SK-N-SH (cell line): ENCODE results near the gene AUTS2. TPM values are rescaled to one million over a fixed set of nuclear protein-coding genes. Genes with fewer than 3 reads are reported as not detected.
A peak's percentile ranks its signal among the peaks of the same experiment; 100 is the strongest.

ENCODE experiments used
- CTCF ChIA-PET: fragments of 300-600, 350-600 bp; formaldehyde crosslinking; extraction: SDS; loops from one replicate; lab custom pipeline; 2021; lab: Yijun Ruan, JAX
- POLR2A ChIA-PET: fragments of 350-600 bp; sonication (Branson Sonifier 250); formaldehyde crosslinking; extraction: SDS; loops from one replicate; lab custom pipeline; 2020; ENCODE audit warnings: antibody characterized with exemption, inconsistent platforms; lab: Yijun Ruan, JAX
- DNase-seq: peaks from one replicate; pipeline ENCODE4 v3.0.0; 2012
- H2AFZ ChIP-seq: fragments of 200-600 bp; sonication (generic); 2 replicates; pipeline ENCODE4 v1.8.1; 2016; ENCODE audit warnings: antibody characterized with exemption, mild to moderate bottlenecking, low read depth
- H3F3A ChIP-seq: fragments of 200-600 bp; sonication (generic); replicated peaks from 2 replicates; pipeline ENCODE3; 2016; ENCODE audit warnings: antibody characterized with exemption, mild to moderate bottlenecking; ENCODE audit not compliant: insufficient read depth
- H3K27ac ChIP-seq, 2 experiments: fragments of 200-500 bp in 1 of 2; fragments of 200-600 bp in 1 of 2; sonication (Bioruptor generic) in 1 of 2; sonication (generic), shearing (Covaris generic) in 1 of 2; 2 replicates each; pipeline versions ENCODE4 v1.5.1 to v1.6.1; 2014 to 2016; ENCODE audit warnings: low read depth in 2 of 2, inconsistent platforms in 1 of 2, low read length in 1 of 2, mild to moderate bottlenecking in 1 of 2, mixed read lengths in 1 of 2
- H3K27me3 ChIP-seq: fragments of 200-600 bp; sonication (generic), shearing (Covaris generic); 2 replicates; pipeline ENCODE4 v1.6.1; 2016; ENCODE audit warnings: mixed run types; ENCODE audit not compliant: insufficient read depth
- H3K36me3 ChIP-seq, 2 experiments: fragments of 200-500 bp in 1 of 2; fragments of 200-600 bp in 1 of 2; sonication (Bioruptor generic) in 1 of 2; sonication (generic) in 1 of 2; replicated peaks in 1 of 2; 2 replicates each; pipeline versions ENCODE3 to v1.5.1; 2014 to 2016; ENCODE audit warnings: low read length in 1 of 2, mild to moderate bottlenecking in 1 of 2; ENCODE audit not compliant: insufficient read depth in 2 of 2, control insufficient read depth in 1 of 2
- H3K4me1 ChIP-seq, 2 experiments: fragments of 200-500 bp in 1 of 2; fragments of 200-600 bp in 1 of 2; sonication (Bioruptor generic) in 1 of 2; sonication (generic), shearing (Covaris generic) in 1 of 2; 2 replicates each; pipeline versions ENCODE4 v1.5.1 to v1.6.1; 2014 to 2016; ENCODE audit warnings: low read depth in 1 of 2, low read length in 1 of 2, mixed run types in 1 of 2; ENCODE audit not compliant: insufficient read depth in 2 of 2, control insufficient read depth in 1 of 2
- H3K4me2 ChIP-seq: fragments of 200-600 bp; sonication (generic), shearing (Covaris generic); 2 replicates; pipeline ENCODE4 v1.6.1; 2017; ENCODE audit warnings: mixed run types
- H3K4me3 ChIP-seq, 2 experiments: fragments of 200-500 bp in 1 of 2; fragments of 200-600 bp in 1 of 2; sonication (Bioruptor generic) in 1 of 2; sonication (generic), shearing (Covaris generic) in 1 of 2; 2 replicates each; pipeline versions ENCODE4 v1.5.1 to v1.8.1; 2014 to 2016; ENCODE audit warnings: low read depth in 2 of 2, inconsistent platforms in 1 of 2, low read length in 1 of 2, mild to moderate bottlenecking in 1 of 2, mixed read lengths in 1 of 2, moderate library complexity in 1 of 2
- H3K79me2 ChIP-seq: fragments of 200-600 bp; sonication (generic); 2 replicates; pipeline ENCODE4 v1.8.1; 2017; ENCODE audit warnings: mild to moderate bottlenecking; ENCODE audit not compliant: insufficient read depth
- H3K9ac ChIP-seq: fragments of 200-600 bp; sonication (generic); 2 replicates; pipeline ENCODE4 v1.6.1; 2017; ENCODE audit warnings: mixed run types
- H3K9me2 ChIP-seq: fragments of 200-600 bp; sonication (generic); 2 replicates; pipeline ENCODE4 v1.6.1; 2017; ENCODE audit warnings: mixed run types
- H3K9me3 ChIP-seq: fragments of 200-600 bp; sonication (generic); 2 replicates; pipeline ENCODE4 v1.6.1; 2017; ENCODE audit warnings: mixed run types, mild to moderate bottlenecking, moderate library complexity
- H4K20me1 ChIP-seq: fragments of 200-600 bp; sonication (generic); 2 replicates; pipeline ENCODE4 v1.6.1; 2017; ENCODE audit warnings: mild to moderate bottlenecking, mixed run types; ENCODE audit not compliant: insufficient read depth
- ELF1 ChIP-seq: IDR thresholded peaks from 2 replicates; pipeline ENCODE4 v1.4.0; 2012
- EP300 ChIP-seq, 2 experiments: IDR thresholded peaks; 2 replicates each; pipeline versions ENCODE4 v1.4.0 to v1.6.1; 2012; ENCODE audit warnings: borderline replicate concordance in 1 of 2, low read depth in 1 of 2, low read length in 1 of 2
- FOSL2 ChIP-seq: IDR thresholded peaks from 2 replicates; pipeline ENCODE4 v1.4.0; 2012; ENCODE audit warnings: low read depth, mild to moderate bottlenecking, moderate library complexity, borderline replicate concordance
- FOXM1 ChIP-seq: IDR thresholded peaks from 2 replicates; pipeline ENCODE4 v1.4.0; 2012; ENCODE audit warnings: low read depth, mild to moderate bottlenecking
- GATA2 ChIP-seq: sonication (generic); formaldehyde crosslinking; IDR thresholded peaks from 2 replicates; pipeline ENCODE4 v1.5.0; 2020; ENCODE audit warnings: mild to moderate bottlenecking, missing genetic modification reagents
- JUND ChIP-seq: IDR thresholded peaks from 2 replicates; pipeline ENCODE4 v1.4.0; 2012
- MEF2A ChIP-seq: IDR thresholded peaks from 2 replicates; pipeline ENCODE4 v1.4.0; 2012; ENCODE audit warnings: low read depth, borderline replicate concordance
- MXI1 ChIP-seq: IDR thresholded peaks from 2 replicates; pipeline ENCODE4 v1.6.1; 2012; ENCODE audit warnings: mild to moderate bottlenecking, low read depth, low read length, improper control_type of control experiment
- NFIC ChIP-seq: IDR thresholded peaks from 2 replicates; pipeline ENCODE4 v1.4.0; 2012; ENCODE audit warnings: borderline replicate concordance
- TCF12 ChIP-seq: IDR thresholded peaks from 2 replicates; pipeline ENCODE4 v1.4.0; 2012
- YY1 ChIP-seq: IDR thresholded peaks from 2 replicates; pipeline ENCODE4 v1.4.0; 2012; ENCODE audit warnings: low read depth, mild to moderate bottlenecking
- WGBS: methylation state at CpG from one replicate; pipeline ENCODE4 v1.1.6; 2017; ENCODE audit warnings: low lambda C conversion rate; 5-methylcytosine and 5-hydroxymethylcytosine counted together
- polyA plus RNA-seq, 3 experiments: library from polyadenylated mRNA; depleted of rRNA; stranded (reverse); fragments of >200 nt; gene quantifications; 2 replicates each; pipeline ENCODE4 v1.2.3, GENCODE V29; 2012
- TF ChIP-seq, protein P1 (sequence below): IDR thresholded peaks from 2 replicates; pipeline ENCODE4 v1.4.0; 2012; ENCODE audit warnings: low read depth
- TF ChIP-seq, protein P2 (sequence below): IDR thresholded peaks from 2 replicates; pipeline ENCODE4; 2012
- TF ChIP-seq, protein P3 (sequence below): IDR thresholded peaks from 2 replicates; pipeline ENCODE4 v1.4.0; 2012; ENCODE audit warnings: low read depth, borderline replicate concordance
- TF ChIP-seq, protein P4 (sequence below): IDR thresholded peaks from 2 replicates; pipeline ENCODE4 v1.4.0; 2012; ENCODE audit warnings: low read depth, borderline replicate concordance

The AUTS2 gene
- polyA plus RNA-seq, 1 of the 3 experiments (the other 2 are of a cell fraction): 15.6 TPM

DNA sequence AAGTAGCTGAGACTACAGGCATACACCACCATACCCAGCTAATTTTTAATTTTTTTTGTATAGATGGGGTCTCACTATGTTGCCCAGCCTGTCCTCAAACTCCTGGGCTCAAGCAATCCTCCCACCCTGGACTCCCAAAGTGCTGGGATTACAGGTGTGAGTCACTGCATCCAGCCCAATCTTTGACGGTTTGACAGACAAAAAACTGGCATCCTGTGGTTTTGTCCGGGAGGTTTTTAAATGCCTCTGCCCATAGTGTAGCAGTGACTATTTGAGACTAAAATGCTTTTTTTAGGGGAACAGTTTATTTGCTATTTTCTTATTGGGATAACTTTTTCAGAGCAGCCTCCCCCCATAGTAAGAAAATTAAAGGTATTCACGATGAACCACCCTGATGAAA is 1010.0 kb downstream of the AUTS2 start:
- Histone ChIP-seq H3K79me2 (no peaks in the 10 kb centered on the region), H3K36me3 (no peaks in the 10 kb centered on the region), H3K9ac (no peak overlapping the region), H3K9me2 (no peaks in the 10 kb centered on the region), H2AFZ (no peak overlapping the region), H3K9me3 (no peaks in the 10 kb centered on the region), H3K4me3 (no peak overlapping the region), H3K4me2 (no peak overlapping the region), H3K4me1 (peaks cover 0 to 7% of the 10 kb centered on the region in 2 experiments; a peak in 2 of 4 replicates), H3F3A (no peaks in the 10 kb centered on the region), H4K20me1 (no peaks in the 10 kb centered on the region), H3K27me3 (no peaks in the 10 kb centered on the region), H3K27ac (no peak overlapping the region)
- TF ChIP-seq, protein P1, sequence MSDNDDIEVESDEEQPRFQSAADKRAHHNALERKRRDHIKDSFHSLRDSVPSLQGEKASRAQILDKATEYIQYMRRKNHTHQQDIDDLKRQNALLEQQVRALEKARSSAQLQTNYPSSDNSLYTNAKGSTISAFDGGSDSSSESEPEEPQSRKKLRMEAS: no peak
- TF ChIP-seq YY1 (no peak), EP300 (IDR thresholded peaks at IDR 0.05; ENCODE audit: borderline replicate concordance in 1 of 2, low read depth in 1 of 2, low read length in 1 of 2) (peak in 1 of 2 experiments; percentile 66; a peak in 1 of 4 replicates), FOSL2 (peak; percentile 49; the same call in 1 of the 2 replicates), TCF12 (peak; percentile 45; the same call in 1 of the 2 replicates), NFIC (peak; percentile 20; the same call in 1 of the 2 replicates), ELF1 (no peak), JUND (peak; percentile 28)
- TF ChIP-seq, protein P2, sequence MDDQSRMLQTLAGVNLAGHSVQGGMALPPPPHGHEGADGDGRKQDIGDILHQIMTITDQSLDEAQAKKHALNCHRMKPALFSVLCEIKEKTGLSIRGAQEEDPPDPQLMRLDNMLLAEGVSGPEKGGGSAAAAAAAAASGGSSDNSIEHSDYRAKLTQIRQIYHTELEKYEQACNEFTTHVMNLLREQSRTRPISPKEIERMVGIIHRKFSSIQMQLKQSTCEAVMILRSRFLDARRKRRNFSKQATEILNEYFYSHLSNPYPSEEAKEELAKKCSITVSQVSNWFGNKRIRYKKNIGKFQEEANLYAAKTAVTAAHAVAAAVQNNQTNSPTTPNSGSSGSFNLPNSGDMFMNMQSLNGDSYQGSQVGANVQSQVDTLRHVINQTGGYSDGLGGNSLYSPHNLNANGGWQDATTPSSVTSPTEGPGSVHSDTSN: peak; percentile 79
- CTCF ChIA-PET: interaction anchor here (1.4 kb wide), 1 partner anchor 20 kb away, joined by 5 read pairs; no protein-coding TSS in a partner anchor
- no peak for DNase-seq
- POLR2A ChIA-PET: no interaction called here
- 40% methylated on average over 3 of the region's 3 CpGs for WGBS

DNA sequence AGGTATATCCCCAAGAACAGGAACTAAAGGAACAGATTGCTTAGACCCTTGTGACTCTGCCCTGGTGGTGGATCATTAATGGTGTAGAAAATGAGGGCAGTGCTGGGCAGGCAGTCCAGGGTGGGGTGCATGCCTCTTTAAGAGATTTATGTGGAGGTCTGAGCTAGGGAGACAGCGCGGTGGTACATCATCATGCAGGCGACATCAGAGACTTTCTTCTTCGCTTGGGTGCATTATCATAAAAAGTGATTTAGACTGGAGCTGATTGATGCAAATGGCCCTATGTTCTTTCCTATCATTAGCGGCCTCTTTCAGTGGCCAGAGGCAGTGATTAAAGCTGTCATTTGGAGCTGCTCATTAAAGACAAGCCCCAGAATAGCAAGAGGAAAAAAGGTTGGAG is 1014.5 kb downstream of the AUTS2 start:
- H3K36me3 ChIP-seq: no peaks in the 10 kb centered on the region
- ChIA-PET CTCF (interaction anchor here (0.9 to 2.1 kb wide), 3 partner anchors 9 to 86 kb away, joined by 3 to 8 read pairs (median 4); no protein-coding TSS in a partner anchor), POLR2A (interaction anchor here (0.8 kb wide), 1 partner anchor 17 kb away, joined by 3 read pairs; no protein-coding TSS in a partner anchor)
- no peaks in the 10 kb centered on the region for H3K9me2 ChIP-seq
- no peak overlapping the region for H3K4me2 ChIP-seq
- H3K79me2 ChIP-seq: no peaks in the 10 kb centered on the region
- H2AFZ ChIP-seq: no peak overlapping the region
- H4K20me1 ChIP-seq: no peaks in the 10 kb centered on the region
- no peak overlapping the region for H3K27ac ChIP-seq
- no peak overlapping the region for H3K9ac ChIP-seq
- peaks cover 4% of the 10 kb centered on the region for H3F3A ChIP-seq
- TF ChIP-seq MXI1 (no peak), FOXM1 (no peak), FOSL2 (no peak), GATA2 (CRISPR knock-in tag) (no peak), MEF2A (no peak)
- TF ChIP-seq, protein P3, sequence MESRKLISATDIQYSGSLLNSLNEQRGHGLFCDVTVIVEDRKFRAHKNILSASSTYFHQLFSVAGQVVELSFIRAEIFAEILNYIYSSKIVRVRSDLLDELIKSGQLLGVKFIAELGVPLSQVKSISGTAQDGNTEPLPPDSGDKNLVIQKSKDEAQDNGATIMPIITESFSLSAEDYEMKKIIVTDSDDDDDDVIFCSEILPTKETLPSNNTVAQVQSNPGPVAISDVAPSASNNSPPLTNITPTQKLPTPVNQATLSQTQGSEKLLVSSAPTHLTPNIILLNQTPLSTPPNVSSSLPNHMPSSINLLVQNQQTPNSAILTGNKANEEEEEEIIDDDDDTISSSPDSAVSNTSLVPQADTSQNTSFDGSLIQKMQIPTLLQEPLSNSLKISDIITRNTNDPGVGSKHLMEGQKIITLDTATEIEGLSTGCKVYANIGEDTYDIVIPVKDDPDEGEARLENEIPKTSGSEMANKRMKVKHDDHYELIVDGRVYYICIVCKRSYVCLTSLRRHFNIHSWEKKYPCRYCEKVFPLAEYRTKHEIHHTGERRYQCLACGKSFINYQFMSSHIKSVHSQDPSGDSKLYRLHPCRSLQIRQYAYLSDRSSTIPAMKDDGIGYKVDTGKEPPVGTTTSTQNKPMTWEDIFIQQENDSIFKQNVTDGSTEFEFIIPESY: no peak
- TF ChIP-seq, protein P4, sequence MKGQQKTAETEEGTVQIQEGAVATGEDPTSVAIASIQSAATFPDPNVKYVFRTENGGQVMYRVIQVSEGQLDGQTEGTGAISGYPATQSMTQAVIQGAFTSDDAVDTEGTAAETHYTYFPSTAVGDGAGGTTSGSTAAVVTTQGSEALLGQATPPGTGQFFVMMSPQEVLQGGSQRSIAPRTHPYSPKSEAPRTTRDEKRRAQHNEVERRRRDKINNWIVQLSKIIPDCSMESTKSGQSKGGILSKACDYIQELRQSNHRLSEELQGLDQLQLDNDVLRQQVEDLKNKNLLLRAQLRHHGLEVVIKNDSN: no peak
- H3K4me3 ChIP-seq: no peak overlapping the region
- no peak for DNase-seq
- 80% methylated on average over 5 of the region's 5 CpGs for WGBS
- H3K9me3 ChIP-seq: no peaks in the 10 kb centered on the region
- no peaks in the 10 kb centered on the region for H3K27me3 ChIP-seq
- peaks cover 0 to 28% of the 10 kb centered on the region in 2 experiments; a peak in 3 of 4 replicates for H3K4me1 ChIP-seq
